ENCODE measurements around the gene PCDHGA1.
A peak's percentile ranks its signal among the peaks of the same experiment; 100 is the strongest.
"Not testable (repeated sequence)": the region's sequence is repeated elsewhere in the genome, so short reads cannot be mapped to it uniquely, and the experiment has no call there.

The PCDHGA1 gene
- total RNA-seq, result 0.12 to 0.80 (median 0.38) reads per million in 4 donors

GRCh38 chr5:141330299-141331080 lies at the start of gene PCDHGA1:
Gene PCDHGA1, plus strand, starts transcription at chr5:141330514.
- peak in 2 of 5 donors; percentile 8 to 16 for DNase-seq

GRCh38 chr5:141298376-141298775 lies 31.9 kb upstream of the PCDHGA1 start:
- no peak for DNase-seq

- no peak for DNase-seq
Observed at GRCh38 chr5:141303756-141304155, 26.6 kb upstream of the PCDHGA1 start, which contains the start of gene SLC25A2. Gene SLC25A2, minus strand, starts transcription at chr5:141304049. Its CDS starts 184 bp downstream, at chr5:141303865.

- DNase-seq, result no peak
Observed at GRCh38 chr5:141306630-141307029, 23.7 kb upstream of the PCDHGA1 start.

- DNase-seq, result no peak
Observed at GRCh38 chr5:141313711-141314110, 16.6 kb upstream of the PCDHGA1 start.

- DNase-seq, result not testable (repeated sequence)
Observed at GRCh38 chr5:141316963-141317362, 13.4 kb upstream of the PCDHGA1 start.

- DNase-seq, result no peak
Observed at GRCh38 chr5:141319202-141319601, 11.1 kb upstream of the PCDHGA1 start.

- DNase-seq, result no peak
Observed at GRCh38 chr5:141319699-141320098, 10.6 kb upstream of the PCDHGA1 start.

GRCh38 chr5:141320225-141321169 lies 9.8 kb upstream of the PCDHGA1 start, which contains the start of gene TAF7:
Gene TAF7, minus strand, starts transcription at chr5:141320784. Its CDS starts 740 bp downstream, at chr5:141320044.
- DNase-seq, result peak; percentile 85 to 93 (median 89)

GRCh38 chr5:141322261-141322660 lies 8.1 kb upstream of the PCDHGA1 start:
- DNase-seq, result no peak

- DNase-seq, result peak; percentile 24 to 59 (median 52)
Observed at GRCh38 chr5:141326088-141326854, 4.0 kb upstream of the PCDHGA1 start.

- DNase-seq, result no peak
Observed at GRCh38 chr5:141328231-141328630, 2.1 kb upstream of the PCDHGA1 start.

- not testable (repeated sequence) for DNase-seq
Observed at GRCh38 chr5:141332571-141332970, 2.3 kb downstream of the PCDHGA1 start.

- peak in 1 of 5 donors; percentile 8 for DNase-seq
Observed at GRCh38 chr5:141338538-141339306, 8.4 kb downstream of the PCDHGA1 start, which contains the start of gene PCDHGA2. Gene PCDHGA2, plus strand, starts transcription at chr5:141338760.

- DNase-seq, result not testable (repeated sequence)
Observed at GRCh38 chr5:141340781-141341354, 10.6 kb downstream of the PCDHGA1 start.

- DNase-seq, result no peak
Observed at GRCh38 chr5:141342773-141343172, 12.5 kb downstream of the PCDHGA1 start.

GRCh38 chr5:141343242-141343952 lies 13.1 kb downstream of the PCDHGA1 start, which contains the start of gene PCDHGA3:
Gene PCDHGA3, plus strand, starts transcription at chr5:141343829. Its CDS starts 205 bp downstream, at chr5:141344034.
- DNase-seq, result peak in 1 of 5 donors; percentile 14

GRCh38 chr5:141343953-141344463 lies 13.7 kb downstream of the PCDHGA1 start:
- no peak for DNase-seq

- DNase-seq, result no peak
Observed at GRCh38 chr5:141345327-141345726, 15.0 kb downstream of the PCDHGA1 start.

- DNase-seq, result not testable (repeated sequence)
Observed at GRCh38 chr5:141346017-141346416, 15.7 kb downstream of the PCDHGA1 start.

All from T-helper 1 cell (primary cell).